GM10847 (cell line): Measurements from ENCODE around the gene C16orf86.

Experiments used
- POLR2A ChIP-seq: IDR thresholded peaks from 2 replicates; pipeline ENCODE4 v1.6.1; 2011; ENCODE audit not compliant: insufficient read length; ENCODE audit errors: extremely low read depth

The C16orf86 gene

DNA sequence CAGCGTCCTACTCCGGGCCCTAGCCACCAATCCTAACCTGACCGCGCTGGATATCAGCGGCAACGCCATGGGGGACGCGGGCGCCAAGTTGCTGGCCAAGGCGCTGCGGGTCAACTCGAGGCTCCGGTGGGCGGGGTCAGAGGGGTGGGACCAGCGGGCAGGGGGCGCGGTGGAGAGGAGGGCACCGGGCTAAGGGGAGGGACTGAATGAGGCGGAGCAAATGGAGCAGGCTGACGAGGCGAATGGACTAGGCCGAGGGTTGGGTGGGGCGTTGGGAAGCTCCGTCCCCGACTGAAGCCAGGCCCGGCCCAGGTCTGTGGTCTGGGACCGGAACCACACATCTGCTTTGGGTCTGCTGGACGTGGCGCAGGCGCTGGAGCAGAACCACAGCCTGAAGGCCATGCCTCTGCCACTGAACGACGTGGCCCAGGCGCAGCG is 17.1 kb upstream of the C16orf86 start:
- no peak for TF ChIP-seq POLR2A

DNA sequence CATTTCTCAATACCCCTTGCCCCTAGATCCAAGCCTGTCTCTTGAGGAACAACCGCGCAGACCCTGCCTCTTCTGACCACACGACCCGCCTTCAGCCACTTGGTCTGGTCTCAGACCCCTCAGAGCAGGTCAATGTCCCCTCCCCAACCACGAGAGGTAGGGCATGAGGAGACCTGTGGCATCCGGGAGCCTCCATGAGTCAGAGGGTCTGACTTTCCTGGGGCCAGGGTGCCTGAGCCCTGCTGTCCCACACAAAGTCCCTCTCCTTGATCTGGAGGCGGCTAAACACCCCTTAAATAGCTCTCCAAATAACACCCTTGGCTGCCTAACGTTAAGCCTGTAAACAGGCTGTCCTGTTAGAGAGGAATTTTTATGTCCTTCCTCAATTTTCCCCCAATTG is 16.6 kb upstream of the C16orf86 start:
- no peak for TF ChIP-seq POLR2A

DNA sequence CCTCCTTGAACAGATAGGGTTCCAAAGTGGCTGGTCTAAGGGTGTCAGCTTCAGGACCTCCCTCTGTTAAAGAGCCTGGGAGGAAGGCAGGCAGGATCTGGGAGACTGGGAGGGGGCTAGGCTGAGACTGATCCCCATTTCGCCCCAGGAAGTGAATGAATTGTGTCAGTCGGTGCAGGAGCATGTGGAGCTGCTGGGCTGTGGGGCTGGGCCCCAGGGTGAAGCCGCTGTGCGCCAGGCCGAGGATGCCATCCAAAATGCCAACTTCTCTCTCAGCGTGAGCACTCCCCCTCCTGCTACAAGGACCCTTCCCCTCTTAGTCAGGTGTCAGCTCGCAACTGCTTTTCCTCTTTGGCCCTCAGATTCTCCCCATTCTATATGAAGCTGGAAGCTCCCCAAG is 15.6 kb upstream of the C16orf86 start:
- TF ChIP-seq POLR2A: no peak

DNA sequence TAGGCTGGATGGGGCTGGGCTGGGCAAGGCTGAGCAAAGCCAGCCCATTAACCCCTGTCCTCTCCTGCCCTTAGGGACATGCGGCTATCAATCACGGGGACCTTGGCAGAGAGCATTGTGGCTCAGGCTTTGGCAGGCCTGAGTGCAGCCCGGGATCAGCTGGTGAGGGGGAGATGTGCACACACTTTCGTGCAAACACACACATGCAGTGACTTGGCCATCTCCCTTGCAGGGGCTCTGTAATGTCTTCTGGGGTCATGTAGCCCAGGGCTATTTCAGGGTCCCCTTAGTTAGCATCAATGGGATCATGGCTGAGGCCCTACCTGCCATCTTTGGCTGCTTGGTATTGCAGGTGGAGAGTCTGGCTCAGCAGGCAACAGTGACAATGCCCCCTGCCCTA is 14.8 kb upstream of the C16orf86 start:
- no peak for TF ChIP-seq POLR2A

DNA sequence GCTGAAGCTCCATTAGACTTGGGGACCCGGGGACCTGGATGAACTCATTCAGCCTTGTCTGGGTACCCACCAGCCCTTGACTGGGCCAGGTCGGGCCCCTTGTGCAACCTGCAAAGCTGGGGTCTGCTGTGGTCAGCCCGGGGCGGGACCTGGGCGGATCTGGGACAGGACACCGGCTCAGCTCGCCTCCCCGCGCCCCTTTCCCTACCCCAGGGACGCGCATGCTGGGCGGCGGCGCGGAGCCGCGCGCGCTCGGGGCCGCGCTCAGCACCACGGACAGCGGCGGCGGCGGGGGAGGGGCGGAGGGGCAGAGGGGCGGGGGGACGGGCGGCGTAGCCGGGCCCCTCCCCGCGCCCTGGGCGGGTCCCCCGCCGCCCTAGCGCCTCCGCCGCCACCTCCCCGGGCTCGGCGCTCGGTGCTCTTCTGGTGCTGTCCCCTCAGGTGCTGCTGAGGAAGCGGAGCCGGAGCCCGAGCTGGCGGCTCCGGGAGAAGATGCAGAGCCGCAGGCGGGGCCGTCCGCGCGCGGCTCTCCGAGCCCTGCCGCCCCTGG is 14.0 kb upstream of the C16orf86 start:
- no peak for TF ChIP-seq POLR2A

DNA sequence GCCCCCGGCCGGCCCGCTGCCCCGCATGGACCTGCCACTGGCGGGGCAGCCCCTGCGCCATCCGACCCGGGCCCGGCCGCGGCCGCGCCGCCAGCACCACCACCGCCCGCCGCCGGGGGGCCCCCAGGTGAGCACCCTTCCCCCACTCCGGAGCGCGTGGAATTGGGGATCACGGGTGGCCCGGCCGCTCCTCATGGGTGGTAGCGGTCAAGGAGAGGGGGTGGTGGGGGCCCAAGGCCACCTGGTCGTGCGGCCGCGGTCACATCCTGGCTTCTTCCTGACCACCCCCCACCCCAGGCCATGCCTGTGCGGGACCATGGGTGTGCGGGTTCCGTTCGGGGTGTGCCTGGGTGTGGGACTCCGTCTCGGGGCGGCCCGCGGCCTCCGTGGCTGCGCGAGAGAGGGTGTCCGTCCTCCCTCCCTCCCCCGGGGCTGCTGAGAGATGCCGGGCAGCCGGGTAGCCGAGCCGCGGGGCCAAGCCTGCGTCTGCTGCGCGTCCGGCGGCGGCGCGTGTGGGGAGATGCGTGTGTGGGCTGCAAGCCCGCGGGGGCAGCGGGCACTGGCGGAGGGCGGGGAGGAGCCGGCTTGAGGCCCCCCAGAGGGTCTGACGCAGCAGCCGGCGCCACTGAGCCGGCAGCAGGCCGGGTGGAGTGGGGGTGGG is 13.4 kb upstream of the C16orf86 start:
- no peak for TF ChIP-seq POLR2A

DNA sequence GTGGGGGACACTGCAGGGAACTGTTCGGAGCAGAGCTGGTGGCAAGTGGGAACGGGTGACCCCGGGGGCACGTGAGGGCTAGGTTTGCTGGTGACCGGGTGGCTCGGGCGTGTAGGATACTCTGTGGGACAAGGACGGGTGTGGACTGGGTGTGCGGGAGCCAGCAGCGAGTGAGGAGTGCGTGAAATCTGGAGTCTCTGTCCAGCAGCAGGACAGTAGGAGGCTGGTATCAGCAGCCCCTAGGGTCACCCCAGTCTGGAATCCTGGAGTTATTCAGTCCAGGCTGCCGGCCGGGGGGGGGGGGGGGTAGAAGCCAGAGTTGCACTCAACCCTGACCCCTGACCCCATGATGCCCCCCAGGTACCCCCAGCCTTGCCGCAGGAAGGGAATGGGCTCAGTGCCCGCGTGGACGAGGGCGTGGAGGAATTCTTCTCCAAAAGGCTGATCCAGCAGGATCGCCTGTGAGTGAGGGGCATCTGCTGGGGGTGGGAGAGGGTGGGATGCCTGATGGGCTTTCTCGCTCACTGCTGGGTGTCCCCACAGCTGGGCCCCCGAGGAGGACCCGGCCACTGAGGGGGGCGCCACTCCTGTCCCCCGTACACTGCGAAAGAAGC is 12.7 kb upstream of the C16orf86 start:
- no peak for TF ChIP-seq POLR2A

DNA sequence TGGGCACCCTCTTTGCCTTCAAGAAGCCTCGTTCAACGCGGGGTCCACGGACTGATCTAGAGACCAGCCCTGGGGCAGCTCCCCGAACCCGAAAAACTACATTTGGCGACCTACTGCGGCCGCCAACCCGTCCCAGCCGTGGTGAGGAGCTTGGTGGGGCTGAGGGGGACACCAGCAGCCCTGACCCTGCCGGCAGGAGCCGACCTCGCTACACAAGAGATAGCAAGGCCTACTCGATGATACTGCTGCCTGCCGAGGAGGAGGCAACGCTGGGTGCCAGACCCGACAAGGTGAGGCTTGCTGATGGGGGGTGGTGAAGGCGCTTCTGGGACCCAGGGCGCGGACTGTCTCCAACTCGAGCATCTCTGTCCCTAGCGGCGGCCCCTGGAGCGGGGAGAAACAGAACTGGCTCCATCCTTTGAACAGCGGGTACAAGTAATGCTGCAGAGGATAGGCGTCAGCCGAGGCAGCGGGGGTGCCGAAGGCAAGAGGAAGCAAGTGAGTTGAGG is 12.2 kb upstream of the C16orf86 start:
- TF ChIP-seq POLR2A: no peak

DNA sequence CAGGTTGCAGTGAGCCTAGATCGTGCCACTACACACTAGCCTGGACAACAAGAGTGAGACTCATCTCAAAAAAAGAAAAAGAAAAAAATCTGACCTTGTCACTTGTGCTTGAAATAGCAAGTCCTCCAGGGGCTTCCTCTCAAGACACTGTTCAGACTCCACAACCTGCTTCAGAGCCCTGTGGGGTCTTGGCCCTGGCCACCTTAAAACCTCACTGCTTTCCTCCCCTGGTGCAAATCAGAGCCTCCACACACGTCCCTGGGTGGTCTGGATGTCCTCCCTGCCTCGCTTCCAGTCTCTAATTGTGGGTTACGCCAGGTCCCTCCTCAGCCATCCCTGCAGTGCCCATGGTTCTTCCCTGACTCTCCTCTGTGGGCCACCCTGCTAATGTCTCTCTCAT is 11.3 kb upstream of the C16orf86 start:
- no peak for TF ChIP-seq POLR2A

DNA sequence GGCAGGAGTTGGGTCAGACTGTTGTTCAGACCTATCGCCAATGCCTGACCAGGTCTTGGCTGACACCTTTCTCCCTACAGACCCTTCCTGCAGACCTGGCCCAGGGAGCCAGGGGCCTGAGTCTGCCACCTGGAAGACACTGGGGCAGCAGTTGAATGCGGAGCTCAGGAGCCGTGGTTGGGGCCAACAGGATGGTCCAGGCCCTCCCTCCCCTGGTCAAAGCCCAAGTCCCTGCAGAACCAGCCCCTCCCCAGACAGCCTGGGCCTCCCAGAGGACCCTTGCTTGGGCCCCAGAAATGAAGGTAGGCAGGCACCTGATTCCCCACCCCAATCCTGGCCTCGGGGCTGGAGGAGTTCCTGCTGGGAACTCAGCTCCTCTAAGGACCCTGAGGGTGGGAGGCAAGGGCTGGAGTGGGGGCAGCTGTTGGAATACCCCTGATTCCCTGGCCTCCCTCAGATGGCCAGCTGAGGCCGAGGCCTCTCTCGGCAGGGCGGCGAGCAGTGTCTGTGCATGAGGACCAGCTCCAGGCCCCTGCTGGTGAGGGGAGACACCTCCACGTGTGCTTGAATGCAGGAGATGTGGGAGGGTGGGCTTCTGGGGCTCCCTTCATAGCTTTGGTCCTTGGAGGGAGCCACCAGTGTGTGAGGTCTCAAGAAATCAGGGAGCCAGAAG is 10.1 kb upstream of the C16orf86 start:
- TF ChIP-seq POLR2A: no peak

DNA sequence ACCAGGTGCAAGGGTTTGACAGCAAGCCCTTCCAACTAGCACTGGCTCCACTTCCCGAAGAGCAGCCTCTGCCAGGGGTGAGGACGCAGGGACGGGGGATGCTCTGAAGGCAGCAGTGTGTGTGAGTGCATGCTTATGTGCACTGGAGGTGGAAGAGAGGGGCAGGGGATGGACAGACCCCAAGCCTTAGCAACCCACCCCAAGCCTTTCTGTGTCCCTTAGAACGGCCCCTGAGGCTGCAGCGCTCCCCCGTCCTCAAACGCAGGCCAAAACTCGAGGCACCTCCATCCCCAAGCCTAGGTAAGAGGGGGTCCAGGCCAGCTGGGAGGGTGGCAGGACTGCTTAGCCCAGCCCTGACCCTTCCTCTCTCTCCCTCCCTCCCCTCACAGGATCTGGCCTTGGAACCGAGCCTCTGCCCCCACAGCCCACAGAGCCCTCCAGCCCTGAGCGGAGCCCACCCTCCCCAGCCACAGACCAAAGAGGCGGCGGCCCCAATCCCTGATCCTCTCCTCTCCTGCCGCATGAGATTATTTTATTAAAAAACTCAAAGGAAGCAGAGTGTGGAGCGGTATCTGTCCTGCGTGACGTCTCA is 9.5 kb upstream of the C16orf86 start:
- TF ChIP-seq POLR2A: no peak

DNA sequence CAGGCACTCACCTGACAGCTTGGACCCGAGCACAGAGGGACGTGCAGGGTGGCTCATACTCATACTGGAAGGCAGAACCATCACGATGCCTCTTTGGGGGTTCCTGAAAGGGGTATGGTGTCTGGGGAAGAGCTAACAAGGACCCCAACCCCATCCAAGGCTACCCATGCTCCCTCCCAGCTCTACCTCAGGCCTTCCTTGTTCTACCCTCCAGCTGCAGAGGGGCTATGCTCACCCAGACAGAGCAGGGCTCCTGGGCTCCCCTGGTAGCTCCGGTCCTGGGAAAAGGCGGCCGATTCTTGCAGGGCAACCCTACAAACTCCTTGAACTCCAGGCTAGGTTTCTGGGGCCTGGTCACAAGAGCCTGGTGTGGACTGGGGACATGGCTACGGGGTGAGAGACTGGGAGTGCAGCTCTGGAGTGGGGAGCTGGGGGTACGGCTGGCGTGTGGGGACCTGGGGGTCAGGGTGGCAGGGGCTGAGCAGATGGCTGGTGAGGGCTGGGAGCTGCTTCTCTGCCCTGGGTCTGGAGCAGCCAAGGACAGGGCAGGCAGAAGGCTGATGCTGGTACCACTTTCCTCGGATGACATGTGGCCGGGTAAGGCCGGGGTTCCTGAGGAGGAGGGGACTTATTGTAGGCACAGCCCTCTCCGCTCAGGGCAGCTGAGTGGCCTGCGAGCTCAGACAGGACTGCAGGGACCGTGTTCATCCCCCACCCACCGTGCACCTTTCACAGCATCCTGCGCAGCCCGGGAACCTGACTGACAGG is 8.7 kb upstream of the C16orf86 start:
- no peak for TF ChIP-seq POLR2A

DNA sequence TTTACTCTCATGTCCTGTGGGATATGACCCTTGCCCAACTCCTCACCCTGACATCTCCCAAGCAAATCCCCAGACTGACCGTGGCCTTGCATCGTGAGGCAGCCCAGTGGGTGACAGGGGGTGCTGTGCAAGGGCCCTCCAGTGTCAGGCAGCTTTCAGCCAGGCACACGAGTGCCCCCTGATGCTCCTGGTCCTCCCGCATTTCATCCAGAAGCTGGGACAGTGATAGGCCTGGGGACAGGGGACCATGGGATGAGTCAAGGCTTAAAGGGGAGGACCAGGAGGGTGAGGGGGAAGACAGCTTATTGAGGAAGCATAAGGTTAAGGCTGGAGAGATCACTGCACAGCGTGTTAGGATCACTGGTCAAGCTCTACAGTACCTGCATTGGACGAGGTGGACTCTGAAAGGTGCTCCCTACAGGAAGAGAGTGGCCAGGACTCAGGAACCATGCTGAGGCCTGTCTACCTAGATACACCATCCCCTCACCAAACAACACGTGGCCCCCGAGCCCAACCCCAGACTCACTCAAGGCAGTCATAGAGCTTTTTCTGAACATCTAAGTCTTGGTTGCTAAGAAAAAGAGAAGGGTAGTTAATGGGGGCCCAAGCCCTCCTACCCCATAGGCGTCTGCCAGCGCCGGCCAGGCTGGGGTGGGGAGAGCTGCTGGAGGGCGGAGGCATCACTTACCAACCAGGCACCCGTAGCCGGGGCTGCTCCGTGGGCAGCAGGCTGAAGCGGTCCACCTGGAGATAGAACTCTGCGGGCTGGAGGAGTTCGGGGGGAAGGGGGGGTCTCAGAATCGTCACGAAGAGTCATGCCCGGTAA is 7.6 kb upstream of the C16orf86 start:
- TF ChIP-seq POLR2A: no peak
